Subcutaneous abdominal adipose tissue (tissue), 5 donors: ENCODE results near the gene AFAP1.
A peak's percentile ranks its signal among the peaks of the same experiment; 100 is the strongest.
"Not testable (repeated sequence)": the region's sequence is repeated elsewhere in the genome, so short reads cannot be mapped to it uniquely, and the experiment has no call there.

Experiments
- H3K27ac ChIP-seq: one replicate; pipeline ENCODE4 v1.7.0; 2013; ENCODE audit warnings: low read depth, mild to moderate bottlenecking, inconsistent platforms, low read length, moderate library complexity
- H3K27me3 ChIP-seq, 5 donors: one replicate each; pipeline ENCODE4 v1.7.0; 2013; ENCODE audit warnings: low read length in 5 of 5, inconsistent platforms in 1 of 5; ENCODE audit not compliant: control insufficient read depth in 5 of 5, insufficient read depth in 4 of 5
- H3K36me3 ChIP-seq, 5 donors: one replicate each; pipeline ENCODE4 v1.7.0; 2013; ENCODE audit warnings: low read length in 5 of 5; ENCODE audit not compliant: control insufficient read depth in 5 of 5, insufficient read depth in 5 of 5
- H3K4me1 ChIP-seq, 5 donors: one replicate each; pipeline ENCODE4 v1.7.0; 2013; ENCODE audit warnings: low read length in 5 of 5, mild to moderate bottlenecking in 3 of 5, moderate library complexity in 1 of 5; ENCODE audit not compliant: control insufficient read depth in 5 of 5, insufficient read depth in 5 of 5
- H3K4me3 ChIP-seq, 5 donors: one replicate each; pipeline ENCODE4 v1.7.0; 2013; ENCODE audit warnings: low read length in 5 of 5, low read depth in 1 of 5
- H3K9ac ChIP-seq, 5 donors: one replicate each; pipeline ENCODE4 v1.7.0; 2013; ENCODE audit warnings: low read length in 5 of 5, mild to moderate bottlenecking in 4 of 5, moderate library complexity in 3 of 5
- H3K9me3 ChIP-seq, 5 donors: one replicate each; pipeline ENCODE4 v1.7.0; 2013; ENCODE audit warnings: low read length in 5 of 5; ENCODE audit not compliant: control insufficient read depth in 5 of 5
- donor health status: healthy.
- donor health status: healthy.
- donor health status: healthy.
- donor health status: healthy.
- donor health status: healthy.

AFAP1 gene

DNA sequence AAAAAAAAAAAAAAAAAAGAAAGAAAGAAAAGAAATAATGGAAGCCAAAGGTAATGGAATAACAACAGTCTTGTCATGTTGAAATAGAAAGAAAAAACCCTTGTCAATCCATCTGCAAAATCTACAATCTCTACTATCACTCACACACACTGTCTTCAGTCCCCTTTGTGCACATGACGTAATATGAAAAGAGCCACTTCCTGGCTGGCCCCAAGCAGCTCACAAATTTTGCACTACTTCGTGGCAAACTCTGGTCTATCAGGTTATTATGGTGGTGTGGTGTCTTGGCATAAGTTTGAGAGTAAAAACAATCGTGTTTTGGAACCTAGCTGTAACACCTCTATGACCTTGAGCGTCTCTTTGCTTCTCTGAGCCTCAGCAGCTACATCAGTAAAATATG lies 8.3 kb upstream of the AFAP1 start:
- H3K9ac ChIP-seq, result no peak overlapping the region
- no peaks in the 10 kb centered on the region for H3K36me3 ChIP-seq
- H3K27ac ChIP-seq, result no peak overlapping the region
- peaks cover 0 to 5% (median 0%) of the 10 kb centered on the region in 5 donors for H3K4me1 ChIP-seq
- no peak overlapping the region for H3K4me3 ChIP-seq
- H3K27me3 ChIP-seq, result peaks cover 0 to 5% (median 0%) of the 10 kb centered on the region in 5 donors
- H3K9me3 ChIP-seq, result no peaks in the 10 kb centered on the region

GRCh38 chr4:7945709-7946380 lies 6.2 kb upstream of the AFAP1 start:
- H3K36me3 ChIP-seq, result no peaks in the 10 kb centered on the region
- H3K4me1 ChIP-seq, result peaks cover 0 to 20% (median 8%) of the 10 kb centered on the region in 5 donors
- H3K9ac ChIP-seq, result no peak overlapping the region
- H3K4me3 ChIP-seq, result no peak overlapping the region
- no peak overlapping the region for H3K27ac ChIP-seq
- peaks cover 0 to 5% (median 0%) of the 10 kb centered on the region in 5 donors for H3K27me3 ChIP-seq
- H3K9me3 ChIP-seq, result no peaks in the 10 kb centered on the region

DNA sequence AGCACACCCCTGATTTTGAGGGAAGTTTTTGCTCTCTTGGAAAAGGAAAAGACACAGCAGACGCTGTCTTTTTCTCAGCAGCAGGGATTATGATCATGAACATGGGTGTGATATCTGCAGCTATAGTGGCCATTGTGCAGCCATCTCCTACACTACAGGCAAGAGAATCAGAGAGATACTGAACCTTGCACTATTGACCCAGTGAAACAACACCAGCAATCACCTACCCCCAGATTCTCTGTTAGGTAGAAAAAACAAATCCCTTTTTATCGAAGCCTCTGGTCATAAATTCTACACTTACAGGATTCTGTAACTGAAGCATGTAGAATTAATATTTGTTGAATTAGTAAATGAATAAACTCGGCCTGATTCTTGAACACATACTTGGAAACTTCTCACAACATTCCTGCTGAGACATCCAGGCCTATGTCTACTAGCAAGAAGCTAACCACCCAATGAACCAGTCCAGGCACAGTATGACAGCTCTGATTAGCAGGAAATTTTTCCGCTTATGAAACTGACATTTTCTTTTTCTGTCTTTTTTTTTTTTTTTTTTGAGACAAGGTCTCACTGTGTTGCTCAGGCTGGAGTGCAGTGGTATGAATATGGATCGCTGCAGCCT lies 5.0 kb upstream of the AFAP1 start:
- Histone ChIP-seq H3K27me3 (peaks cover 0 to 5% (median 0%) of the 10 kb centered on the region in 5 donors), H3K9me3 (no peaks in the 10 kb centered on the region), H3K4me3 (no peak overlapping the region), H3K27ac (no peak overlapping the region), H3K4me1 (peaks cover 0 to 30% (median 11%) of the 10 kb centered on the region in 5 donors), H3K36me3 (no peaks in the 10 kb centered on the region), H3K9ac (no peak overlapping the region)

DNA sequence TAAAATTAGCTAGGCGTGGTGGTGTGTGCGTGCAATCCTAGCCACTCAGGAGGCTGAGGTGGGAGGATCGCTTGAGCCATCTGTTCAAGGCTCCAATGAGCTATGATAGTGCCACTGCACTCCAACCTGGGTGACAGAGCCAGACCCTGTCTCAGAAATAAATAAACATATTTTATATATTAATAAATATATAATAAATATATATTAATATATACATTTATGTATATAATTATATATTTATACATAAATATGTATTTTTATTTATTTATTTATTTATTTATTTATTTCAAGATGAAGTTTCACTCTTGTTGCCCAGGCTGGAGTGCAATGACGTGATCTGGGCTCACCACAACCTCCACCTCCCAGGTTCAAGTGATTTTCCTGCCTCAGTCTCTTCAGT lies 4.0 kb upstream of the AFAP1 start:
- H3K27me3 ChIP-seq, H3K36me3 ChIP-seq, H3K9me3 ChIP-seq, H3K9ac ChIP-seq, H3K4me3 ChIP-seq, H3K27ac ChIP-seq: not testable (repeated sequence)
- peaks cover 0 to 29% (median 18%) of the 10 kb centered on the region in 5 donors for H3K4me1 ChIP-seq

- no peaks in the 10 kb centered on the region for H3K9me3 ChIP-seq
- no peaks in the 10 kb centered on the region for H3K36me3 ChIP-seq
- no peak overlapping the region for H3K27ac ChIP-seq
- peaks cover 0 to 32% (median 22%) of the 10 kb centered on the region in 5 donors for H3K4me1 ChIP-seq
- no peak overlapping the region for H3K9ac ChIP-seq
- no peak overlapping the region for H3K4me3 ChIP-seq
- peaks cover 0 to 5% (median 0%) of the 10 kb centered on the region in 5 donors for H3K27me3 ChIP-seq
Measured at GRCh38 chr4:7943211-7943610, 3.5 kb upstream of the AFAP1 start.

DNA sequence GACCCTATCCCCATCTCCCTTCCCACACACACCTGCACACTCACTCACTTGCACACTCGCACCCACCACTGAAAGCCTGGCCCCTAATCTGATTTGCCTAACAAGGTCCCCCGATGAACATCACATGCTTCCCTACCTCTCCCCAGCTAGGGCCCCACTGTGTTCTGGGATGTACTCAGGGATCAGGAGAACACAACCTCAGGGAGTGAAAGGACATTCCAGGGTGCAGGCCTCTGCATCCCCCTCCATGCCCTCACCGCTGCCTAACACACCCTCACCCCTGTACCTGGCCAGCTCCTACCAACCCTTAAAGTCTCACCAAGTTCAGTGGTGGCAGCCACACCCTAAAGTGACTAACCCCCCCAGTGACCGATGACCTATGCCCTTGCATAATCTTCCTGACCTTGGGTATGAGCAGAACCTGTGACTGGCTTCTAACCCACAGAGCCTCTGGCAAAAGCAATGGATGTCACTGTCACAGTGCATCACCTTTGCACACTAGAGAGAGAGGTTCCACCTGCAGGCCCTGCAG lies 2.4 kb upstream of the AFAP1 start:
- Histone ChIP-seq H3K27ac (peak overlapping the region; percentile 66), H3K27me3 (peaks cover 0 to 5% (median 0%) of the 10 kb centered on the region in 5 donors), H3K36me3 (no peaks in the 10 kb centered on the region), H3K4me3 (no peak overlapping the region), H3K9ac (no peak overlapping the region), H3K4me1 (peaks cover 3 to 42% (median 30%) of the 10 kb centered on the region in 5 donors), H3K9me3 (no peaks in the 10 kb centered on the region)

DNA sequence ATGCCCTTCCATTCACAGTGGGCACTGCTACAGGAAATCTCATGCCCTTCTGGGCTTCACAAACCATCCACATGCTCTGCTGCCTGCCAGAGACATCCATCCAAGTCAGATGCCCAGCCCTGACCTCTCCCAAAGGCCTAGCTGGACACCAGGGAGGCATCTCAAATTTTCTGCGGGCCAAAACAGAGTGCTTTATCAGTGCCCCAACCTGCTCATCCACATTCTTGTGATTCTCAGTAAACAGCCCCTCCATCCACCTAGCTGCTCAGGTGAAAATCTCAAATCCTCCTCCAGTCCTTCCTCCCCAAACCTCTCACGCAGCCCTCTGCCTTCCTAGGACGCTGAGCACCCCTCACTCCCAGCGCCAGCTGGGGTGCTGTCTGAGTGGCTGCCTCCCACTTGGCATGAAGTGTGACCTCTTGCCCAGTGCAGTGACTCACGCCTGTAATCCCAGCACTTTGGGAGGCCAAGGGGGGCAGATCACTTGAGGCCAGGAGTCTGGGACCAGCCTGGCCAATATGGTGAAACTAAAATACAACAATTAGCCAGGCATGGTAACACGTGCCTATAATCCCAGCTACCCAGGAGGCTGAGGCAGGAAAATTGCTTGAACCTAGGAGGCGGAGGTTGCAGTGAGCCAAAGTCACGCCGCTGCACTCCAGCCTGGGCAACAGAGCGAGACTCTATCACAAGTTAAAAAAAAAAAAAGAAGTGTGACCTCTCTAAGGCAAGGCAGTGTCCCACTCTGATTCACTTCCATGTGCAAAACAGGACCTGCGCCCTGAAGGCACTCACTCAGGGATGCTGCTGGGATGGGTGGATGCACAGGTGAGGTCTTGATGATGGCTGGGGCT lies 1.7 kb upstream of the AFAP1 start:
- H3K27ac ChIP-seq, result peak overlapping the region; percentile 66
- no peaks in the 10 kb centered on the region for H3K36me3 ChIP-seq
- peak overlapping the region in 1 of 5 donors; percentile 21 for H3K9ac ChIP-seq
- H3K27me3 ChIP-seq, result peaks cover 0 to under 1% (median 0%) of the 10 kb centered on the region in 5 donors
- H3K4me3 ChIP-seq, result no peak overlapping the region
- no peaks in the 10 kb centered on the region for H3K9me3 ChIP-seq
- peaks cover 3 to 47% (median 30%) of the 10 kb centered on the region in 5 donors for H3K4me1 ChIP-seq

- H3K4me3 ChIP-seq, result peak overlapping the region; percentile 67 to 83 (median 82)
- peaks cover 0 to 1% (median 0%) of the 10 kb centered on the region in 5 donors for H3K9me3 ChIP-seq
- H3K27ac ChIP-seq, result peak overlapping the region; percentile 76
- no peaks in the 10 kb centered on the region for H3K27me3 ChIP-seq
- no peaks in the 10 kb centered on the region for H3K36me3 ChIP-seq
- peak overlapping the region in 4 of 5 donors; percentile 75 to 84 (median 81) for H3K9ac ChIP-seq
- H3K4me1 ChIP-seq, result peaks cover 3 to 47% (median 30%) of the 10 kb centered on the region in 5 donors
Measured at GRCh38 chr4:7938609-7939376, 868 bp downstream of the AFAP1 start.

GRCh38 chr4:7938266-7938608 lies 1.4 kb downstream of the AFAP1 start:
- Histone ChIP-seq H3K4me1 (peaks cover 3 to 47% (median 30%) of the 10 kb centered on the region in 5 donors), H3K36me3 (no peaks in the 10 kb centered on the region), H3K4me3 (peak overlapping the region; percentile 67 to 83 (median 82)), H3K9me3 (peaks cover 0 to 4% (median 3%) of the 10 kb centered on the region in 5 donors), H3K9ac (peak overlapping the region in 4 of 5 donors; percentile 44 to 84 (median 81)), H3K27ac (peak overlapping the region; percentile 76), H3K27me3 (no peaks in the 10 kb centered on the region)
